Measurements from ENCODE around the gene DEFB124. TPM values are rescaled to one million over a fixed set of nuclear protein-coding genes. Genes with fewer than 3 reads are reported as not detected.

DEFB124 gene
- total RNA-seq, 3 donors from 2014 or later: not detected

- intact Hi-C loops (cut with DNase I; ENCODE audit: low total_unique reads): no loop called here
- Histone ChIP-seq H3K4me3 (no peak overlapping the region), H3K27ac (no peak overlapping the region), H3K4me1 (no peaks in the 10 kb centered on the region), H3K9me3 (no peaks in the 10 kb centered on the region), H3K27me3 (no peaks in the 10 kb centered on the region), H3K36me3 (no peaks in the 10 kb centered on the region)
- no peak for DNase-seq (ENCODE audit: low spot score in 2 of 2)
- TF ChIP-seq POLR2AphosphoS5 (IDR thresholded peaks at IDR 0.05) (no peak), POLR2A (IDR thresholded peaks at IDR 0.05) (no peak), CTCF (IDR thresholded peaks at IDR 0.05) (no peak)
Observed at GRCh38 chr20:31454361-31454760, 20.6 kb downstream of the DEFB124 start.

- no peak for TF ChIP-seq POLR2A (IDR thresholded peaks at IDR 0.05)
- no peak for TF ChIP-seq POLR2AphosphoS5 (IDR thresholded peaks at IDR 0.05)
- TF ChIP-seq CTCF (IDR thresholded peaks at IDR 0.05): no peak
- Histone ChIP-seq H3K27me3 (no peaks in the 10 kb centered on the region), H3K9me3 (no peaks in the 10 kb centered on the region), H3K4me1 (no peaks in the 10 kb centered on the region), H3K4me3 (no peak overlapping the region), H3K27ac (no peak overlapping the region), H3K36me3 (no peaks in the 10 kb centered on the region)
- DNase-seq (ENCODE audit: low spot score in 2 of 2): no peak
- intact Hi-C loops (cut with DNase I; ENCODE audit: low total_unique reads): no loop called here
Observed at GRCh38 chr20:31452575-31452974, 22.4 kb downstream of the DEFB124 start.

GRCh38 chr20:31449511-31450414 is 25.2 kb downstream of the DEFB124 start:
- TF ChIP-seq POLR2A (IDR thresholded peaks at IDR 0.05) (no peak), POLR2AphosphoS5 (IDR thresholded peaks at IDR 0.05) (no peak)
- Histone ChIP-seq H3K27me3 (no peaks in the 10 kb centered on the region), H3K36me3 (no peaks in the 10 kb centered on the region), H3K4me3 (no peak overlapping the region), H3K27ac (no peak overlapping the region), H3K4me1 (no peaks in the 10 kb centered on the region), H3K9me3 (no peaks in the 10 kb centered on the region)
- no peak for DNase-seq (ENCODE audit: low spot score in 2 of 2)
- intact Hi-C loops (cut with DNase I; ENCODE audit: low total_unique reads): no loop called here

- no peaks in the 10 kb centered on the region for H3K4me1 ChIP-seq
- H3K36me3 ChIP-seq: no peaks in the 10 kb centered on the region
- H3K27ac ChIP-seq: no peak overlapping the region
- H3K4me3 ChIP-seq: no peak overlapping the region
- intact Hi-C loops (cut with DNase I; ENCODE audit: low total_unique reads): no loop called here
- TF ChIP-seq CTCF (IDR thresholded peaks at IDR 0.05) (no peak), POLR2A (IDR thresholded peaks at IDR 0.05) (no peak), POLR2AphosphoS5 (IDR thresholded peaks at IDR 0.05) (no peak)
- H3K27me3 ChIP-seq: no peaks in the 10 kb centered on the region
- DNase-seq (ENCODE audit: low spot score in 2 of 2): no peak
- H3K9me3 ChIP-seq: no peaks in the 10 kb centered on the region
Observed at GRCh38 chr20:31446084-31446819, 28.7 kb downstream of the DEFB124 start.

GRCh38 chr20:31440012-31440659 is 34.8 kb downstream of the DEFB124 start, which contains the start of gene DEFB123:
DEFB123 (plus strand) TSS chr20:31440632; CDS start chr20:31440699, 67 bp downstream.
- no peak for TF ChIP-seq CTCF (IDR thresholded peaks at IDR 0.05)
- no peak for DNase-seq (ENCODE audit: low spot score in 2 of 2)
- Histone ChIP-seq H3K9me3 (no peaks in the 10 kb centered on the region), H3K27ac (no peak within 1 kb of the TSS), H3K36me3 (no peaks in the 10 kb centered on the region), H3K4me3 (no peak within 1 kb of the TSS), H3K4me1 (no peaks in the 10 kb centered on the region), H3K27me3 (peaks cover 0 to 4% of the 10 kb centered on the region in 2 donors)
- intact Hi-C loops (cut with DNase I; ENCODE audit: low total_unique reads): no loop called here

Data from breast epithelium (tissue), 4 donors.